HG02763 (cell line): Measurements from ENCODE around the gene TAAR6.
"Not testable (repeated sequence)": the region's sequence is repeated elsewhere in the genome, so short reads cannot be mapped to it uniquely, and the experiment has no call there.

Experiments
- ATAC-seq: cut with Tn5 transposase; IDR thresholded peaks from one replicate; pipeline ENCODE4 v1.9.1; 2021; ENCODE audit warnings: mild to moderate bottlenecking, moderate library complexity; ENCODE audit not compliant: unreplicated experiment

The TAAR6 gene

DNA sequence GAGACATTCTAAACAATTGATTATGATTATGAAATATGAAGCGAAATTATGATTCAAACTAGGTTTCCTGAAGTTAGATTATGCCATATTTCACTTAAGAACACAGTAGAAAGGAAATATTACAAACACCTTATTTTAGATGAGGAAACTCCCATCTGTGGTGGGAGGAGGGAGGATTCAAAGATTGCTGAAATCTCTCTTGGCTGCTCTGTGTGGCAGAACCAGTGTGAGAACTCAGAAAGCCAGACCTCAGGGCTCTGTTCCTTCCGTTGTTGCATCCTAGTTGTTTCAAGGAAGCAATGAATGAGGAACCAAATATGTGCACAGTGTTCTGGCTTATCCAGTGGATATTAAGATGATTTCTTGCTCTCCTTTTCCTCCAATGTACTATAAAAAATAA is 17.3 kb downstream of the TAAR6 start:
- no peak for ATAC-seq

DNA sequence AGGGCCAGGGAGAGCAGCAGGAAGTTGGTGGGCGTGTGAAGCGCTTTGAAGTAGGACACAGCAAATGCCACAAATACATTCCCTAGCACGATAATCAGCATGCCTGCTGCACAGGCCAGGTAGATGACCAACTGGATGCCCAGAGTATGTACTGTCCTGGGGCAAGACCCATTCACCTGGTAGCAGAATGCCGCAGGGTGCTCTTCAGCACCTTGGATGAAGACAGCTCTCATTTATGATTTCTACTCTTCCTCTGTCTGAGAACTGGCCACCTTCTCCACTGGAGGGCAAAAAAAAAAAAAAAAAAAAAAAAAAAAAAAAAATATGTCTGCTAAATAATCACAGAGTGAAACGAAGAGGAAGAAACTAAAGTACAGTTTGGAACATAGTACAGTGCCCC is 19.3 kb downstream of the TAAR6 start, which contains the start of gene TAAR5:
Gene TAAR5 (minus strand): TSS at position 288 of the 400 bp plus-strand sequence. CDS start 55 bp downstream, at position 233.
- no peak for ATAC-seq

DNA sequence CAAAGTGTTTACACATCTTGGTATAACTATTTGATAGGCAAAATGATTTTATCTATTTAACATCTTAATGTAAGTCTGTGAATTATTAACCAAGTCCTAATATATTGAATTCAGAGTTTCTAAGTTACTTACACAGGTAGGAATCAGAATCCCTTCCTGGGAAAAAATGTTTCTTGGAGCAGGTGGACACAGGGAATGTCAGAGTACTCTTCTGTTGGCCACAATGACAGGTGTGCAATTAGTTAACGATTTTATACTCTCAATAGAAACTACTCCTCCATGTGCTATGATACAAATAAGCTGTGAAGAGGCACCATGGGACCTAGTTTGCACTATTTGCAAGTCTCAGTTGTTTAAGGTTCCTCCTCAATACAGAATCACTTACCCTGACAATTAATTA is 20.2 kb downstream of the TAAR6 start:
- ATAC-seq, result no peak

DNA sequence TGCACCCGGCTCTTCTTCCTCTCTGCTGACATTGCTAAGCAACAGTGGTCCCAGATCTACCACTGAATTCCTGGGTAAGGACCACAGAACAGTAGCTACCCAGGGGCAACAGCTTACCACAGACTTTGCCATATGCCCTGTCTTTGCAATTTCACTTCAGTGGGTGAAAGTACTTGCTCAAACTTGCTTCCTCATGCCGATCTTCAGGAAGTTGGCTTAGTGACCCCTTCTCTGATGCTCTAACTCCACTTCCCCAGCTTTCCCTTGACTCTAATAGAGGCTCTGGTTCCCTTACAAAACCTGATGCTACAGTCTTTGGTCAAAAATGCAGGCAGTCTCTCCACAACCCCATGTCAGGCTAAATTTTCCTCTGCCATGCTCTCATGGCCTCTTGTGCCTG is 22.7 kb downstream of the TAAR6 start:
- no peak for ATAC-seq

DNA sequence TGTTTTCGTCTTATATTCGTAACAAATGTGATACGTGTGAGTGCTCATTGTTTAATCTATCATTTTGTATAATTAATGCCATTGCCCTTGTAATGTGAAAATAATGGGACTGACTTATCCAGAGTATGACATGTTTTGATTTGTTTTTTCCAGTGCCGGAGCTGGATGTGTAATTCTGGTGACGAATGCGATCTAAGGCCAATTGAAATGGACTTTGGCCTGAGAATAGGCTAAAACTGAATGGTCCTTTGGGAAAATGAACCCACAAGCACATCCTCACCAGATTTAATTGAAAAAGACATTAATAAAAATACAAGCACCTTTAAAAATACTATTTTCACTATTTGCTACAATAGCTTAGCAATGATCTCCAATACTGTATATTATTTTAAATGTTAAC is 26.1 kb downstream of the TAAR6 start:
- no peak for ATAC-seq

DNA sequence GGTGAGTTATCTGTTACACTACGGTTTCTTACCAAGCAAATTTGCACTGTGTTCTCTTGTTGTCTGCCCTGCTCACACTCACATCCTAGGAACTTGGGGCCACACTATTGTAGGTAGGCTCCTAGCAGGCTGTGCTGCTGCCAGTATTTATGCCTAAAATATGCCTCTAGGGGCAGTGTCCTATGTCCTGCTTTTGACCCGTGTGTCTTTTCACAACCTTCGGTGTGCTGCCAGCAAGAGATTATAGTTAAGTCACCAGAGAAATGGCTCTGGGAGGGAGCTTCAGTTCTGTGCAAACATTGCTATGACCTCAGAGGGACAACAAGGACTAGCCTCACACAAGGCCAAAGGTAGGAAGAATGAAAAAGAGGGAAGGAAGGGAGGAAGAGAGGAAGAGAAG is 28.4 kb downstream of the TAAR6 start:
- ATAC-seq, result peak; percentile 67

DNA sequence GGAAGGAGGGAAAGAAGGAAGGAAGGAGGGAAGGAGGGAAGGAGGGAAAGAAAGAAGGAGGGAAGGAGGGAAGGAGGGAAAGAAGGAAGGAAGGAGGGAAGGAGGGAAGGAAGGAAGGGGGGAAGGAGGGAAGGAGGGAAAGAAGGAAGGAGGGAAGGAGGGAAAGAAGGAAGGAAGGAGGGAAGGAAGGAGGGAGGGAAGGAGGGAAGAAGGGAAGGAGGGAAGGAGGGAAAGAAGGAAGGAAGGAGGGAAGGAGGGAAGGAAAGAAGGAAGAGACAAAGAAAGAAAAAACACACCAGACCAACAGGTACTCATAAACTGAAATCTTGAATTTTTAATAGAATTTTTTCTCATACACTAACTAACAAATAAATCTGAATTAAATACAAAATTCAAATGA is 30.8 kb downstream of the TAAR6 start:
- not testable (repeated sequence) for ATAC-seq

DNA sequence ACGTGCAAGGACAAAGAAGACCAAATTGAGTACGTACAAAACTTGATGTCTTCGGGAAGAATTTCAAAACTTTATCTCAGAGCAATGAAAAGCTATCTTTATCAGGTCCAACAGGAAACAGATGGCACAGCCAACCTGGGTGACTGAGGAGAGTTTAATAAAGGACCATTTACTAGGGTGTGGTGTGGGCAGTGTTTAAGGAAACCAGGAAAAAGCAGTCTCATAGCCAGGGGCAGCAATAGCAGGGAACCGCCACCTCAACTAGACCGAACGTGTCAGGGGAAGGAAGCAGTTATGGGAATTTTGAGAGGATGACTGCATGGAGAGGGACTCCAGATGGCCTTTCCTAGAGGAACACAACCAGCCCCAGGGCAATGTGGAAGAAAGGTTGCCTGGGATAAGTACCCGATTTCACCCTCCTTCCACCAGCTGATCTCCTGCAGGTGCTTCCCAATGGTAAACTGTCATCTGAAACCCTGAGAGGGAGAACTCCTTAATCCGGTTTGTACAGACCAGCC is 34.6 kb downstream of the TAAR6 start:
- ATAC-seq, result no peak

DNA sequence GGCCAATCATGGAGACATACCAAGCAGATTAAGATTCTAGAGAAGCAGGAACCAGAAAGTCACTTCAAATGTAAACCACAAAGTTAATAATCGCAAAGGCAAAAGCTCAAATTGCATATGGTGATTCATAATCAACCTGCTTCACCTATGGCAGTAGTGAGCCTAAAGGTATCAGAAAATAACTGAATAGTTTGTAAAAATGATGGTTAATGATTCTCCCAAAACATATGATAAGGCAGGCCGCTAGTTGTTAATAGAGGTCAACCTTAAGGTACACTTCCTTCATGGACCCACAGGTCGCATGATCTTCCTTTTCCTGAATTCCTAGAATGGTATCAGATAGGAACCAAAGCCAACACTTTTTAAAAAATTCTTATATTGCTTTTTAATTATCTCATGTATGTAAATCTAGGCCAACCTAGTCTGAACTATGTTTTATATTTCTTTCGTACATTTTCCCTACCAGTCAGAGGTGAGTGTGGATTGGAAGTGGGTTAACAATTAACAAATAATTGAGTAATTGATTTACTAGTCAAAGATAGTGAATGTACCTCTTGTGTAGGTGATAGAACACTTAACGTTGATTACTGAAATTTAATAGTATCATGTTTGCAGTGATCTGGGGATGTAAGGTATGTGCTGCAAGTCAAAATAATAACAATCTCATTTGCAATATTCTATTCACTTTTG is 37.6 kb downstream of the TAAR6 start:
- ATAC-seq, result no peak

DNA sequence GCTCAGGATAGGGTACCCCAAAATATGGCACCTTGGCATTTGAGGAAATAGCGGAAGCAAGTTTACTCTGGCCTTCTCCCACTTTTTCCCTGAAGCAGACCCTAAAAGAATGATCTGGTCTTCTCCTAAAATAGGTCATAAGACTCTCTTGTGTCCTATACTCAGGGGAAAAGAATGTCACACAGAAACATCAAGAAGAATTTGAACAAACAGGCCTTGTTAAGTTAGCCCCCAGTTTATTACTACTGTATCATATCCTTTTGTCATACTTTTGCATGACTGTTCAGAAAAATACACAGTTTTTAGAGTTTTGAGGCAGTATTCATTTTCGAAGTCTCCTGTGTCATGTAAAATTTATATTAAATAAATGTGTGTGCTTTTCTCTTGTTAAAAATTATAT is 41.5 kb downstream of the TAAR6 start:
- ATAC-seq, result no peak

DNA sequence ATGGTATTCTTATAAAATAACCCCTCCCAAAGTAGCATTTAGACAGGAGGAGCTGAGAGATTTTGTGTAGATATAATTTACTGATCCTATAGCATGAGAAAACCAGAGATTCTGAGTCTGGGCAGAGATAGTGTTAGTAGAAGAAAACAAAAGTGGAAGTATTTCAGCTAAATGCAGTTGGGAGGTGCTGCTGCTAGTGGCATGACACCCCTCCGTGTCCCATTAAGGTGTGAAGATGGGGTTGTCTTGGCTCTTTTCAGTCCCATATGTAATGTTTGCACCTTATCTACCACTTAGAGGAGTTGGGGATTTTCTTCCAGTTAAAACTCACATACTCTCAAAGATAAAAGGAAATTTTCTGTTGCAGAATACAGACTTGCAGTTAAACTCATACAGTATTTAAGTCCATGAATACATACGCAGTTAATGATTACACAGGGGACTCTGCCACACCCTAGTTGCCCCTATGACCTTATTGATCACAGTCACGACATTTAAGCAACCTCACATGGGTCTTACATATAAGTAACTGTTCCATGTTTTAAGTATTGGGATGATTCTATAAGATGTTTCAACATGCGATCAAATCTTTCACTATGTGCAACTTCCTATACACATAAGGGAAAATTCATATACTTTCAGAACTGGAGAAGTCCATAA is 42.5 kb downstream of the TAAR6 start:
- ATAC-seq, result no peak

DNA sequence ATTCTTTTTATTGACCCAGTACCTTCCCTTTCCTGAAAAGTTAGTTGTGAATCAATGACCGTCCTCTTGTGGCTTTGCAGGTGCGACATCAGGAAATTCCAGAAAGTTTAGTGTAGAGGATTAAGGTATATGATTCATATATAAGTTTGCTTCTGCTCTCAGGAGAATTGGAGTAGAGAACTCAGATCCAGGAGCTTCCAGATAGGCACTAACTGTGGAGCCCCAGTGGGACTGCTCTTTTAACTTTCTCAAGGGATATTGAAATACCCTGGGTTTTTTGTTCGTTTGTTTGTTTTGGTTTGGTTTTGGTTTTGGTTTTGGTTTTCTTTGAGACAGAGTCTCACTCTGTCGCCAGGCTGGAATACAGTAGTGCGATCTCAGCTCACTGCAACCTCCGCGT is 44.4 kb downstream of the TAAR6 start:
- no peak for ATAC-seq

DNA sequence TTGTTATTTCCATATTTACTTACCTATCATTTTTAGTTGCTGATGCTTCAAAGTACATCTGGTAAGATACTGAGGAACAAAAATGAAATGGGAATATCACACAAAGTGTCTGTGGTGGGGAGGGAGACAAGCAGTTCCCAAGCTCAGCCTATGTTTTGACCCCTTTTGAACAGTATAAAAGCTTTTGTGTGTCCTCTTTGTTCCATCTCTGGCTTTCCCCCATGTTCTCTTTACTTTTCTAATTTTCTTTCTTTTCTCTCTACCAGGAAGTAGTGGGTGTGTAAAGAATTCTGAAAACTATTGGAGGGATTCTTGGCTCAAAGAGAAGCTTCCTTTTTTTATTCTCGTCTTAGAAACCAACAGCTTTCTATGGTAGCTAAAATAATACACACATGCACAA is 46.6 kb downstream of the TAAR6 start:
- ATAC-seq, result no peak
